C4-2B (cell line): Measurements from ENCODE around the gene SERPINB11.
"Not testable (repeated sequence)": the region's sequence is repeated elsewhere in the genome, so short reads cannot be mapped to it uniquely, and the experiment has no call there.

Experiments
- H3K27ac ChIP-seq: fragments of 450-650 bp; 2 replicates; pipeline ENCODE4 v1.5.1; 2017
- CTCF ChIP-seq: fragments of 450-650 bp; conservative IDR thresholded peaks from 2 replicates; pipeline ENCODE4 v1.5.1; 2017; ENCODE audit warnings: mild to moderate bottlenecking
- ZFX ChIP-seq: fragments of 450-650 bp; IDR thresholded peaks from 2 replicates; pipeline ENCODE4 v1.6.1; 2017

The SERPINB11 gene

GRCh38 chr18:63702660-63703059 lies at the start of gene SERPINB11:
SERPINB11 (plus strand) TSS chr18:63702960; CDS start chr18:63710194, 7,234 bp downstream.
- H3K27ac ChIP-seq: no peak within 1 kb of the TSS
- no peak for TF ChIP-seq CTCF
- TF ChIP-seq ZFX: no peak

- H3K27ac ChIP-seq: not testable (repeated sequence)
Observed at GRCh38 chr18:63658920-63659319, 43.8 kb upstream of the SERPINB11 start.

- not testable (repeated sequence) for H3K27ac ChIP-seq
Observed at GRCh38 chr18:63661750-63662149, 41.0 kb upstream of the SERPINB11 start, which contains the start of gene SERPINB3. SERPINB3 (minus strand) TSS chr18:63661893; CDS start chr18:63661216, 677 bp downstream.

- H3K27ac ChIP-seq: no peak overlapping the region
- TF ChIP-seq ZFX: no peak
- TF ChIP-seq CTCF: no peak
Observed at GRCh38 chr18:63664571-63664970, 38.2 kb upstream of the SERPINB11 start.

GRCh38 chr18:63676526-63677323 lies 26.0 kb upstream of the SERPINB11 start:
- no peak overlapping the region for H3K27ac ChIP-seq
- TF ChIP-seq CTCF: peak; percentile 60
- no peak for TF ChIP-seq ZFX

GRCh38 chr18:63677500-63678225 lies 25.1 kb upstream of the SERPINB11 start:
- no peak for TF ChIP-seq CTCF
- no peak for TF ChIP-seq ZFX
- H3K27ac ChIP-seq: no peak overlapping the region

- no peak overlapping the region for H3K27ac ChIP-seq
Observed at GRCh38 chr18:63679820-63680606, 22.7 kb upstream of the SERPINB11 start.

More at GRCh38 chr18:63679820-63680606, 22.7 kb upstream of the SERPINB11 start:
- TF ChIP-seq ZFX (no peak), CTCF (no peak)
